Measurements from ENCODE around the gene KRTAP10-6.
"Not testable (repeated sequence)": the region's sequence is repeated elsewhere in the genome, so short reads cannot be mapped to it uniquely, and the experiment has no call there.

KRTAP10-6 gene

DNA sequence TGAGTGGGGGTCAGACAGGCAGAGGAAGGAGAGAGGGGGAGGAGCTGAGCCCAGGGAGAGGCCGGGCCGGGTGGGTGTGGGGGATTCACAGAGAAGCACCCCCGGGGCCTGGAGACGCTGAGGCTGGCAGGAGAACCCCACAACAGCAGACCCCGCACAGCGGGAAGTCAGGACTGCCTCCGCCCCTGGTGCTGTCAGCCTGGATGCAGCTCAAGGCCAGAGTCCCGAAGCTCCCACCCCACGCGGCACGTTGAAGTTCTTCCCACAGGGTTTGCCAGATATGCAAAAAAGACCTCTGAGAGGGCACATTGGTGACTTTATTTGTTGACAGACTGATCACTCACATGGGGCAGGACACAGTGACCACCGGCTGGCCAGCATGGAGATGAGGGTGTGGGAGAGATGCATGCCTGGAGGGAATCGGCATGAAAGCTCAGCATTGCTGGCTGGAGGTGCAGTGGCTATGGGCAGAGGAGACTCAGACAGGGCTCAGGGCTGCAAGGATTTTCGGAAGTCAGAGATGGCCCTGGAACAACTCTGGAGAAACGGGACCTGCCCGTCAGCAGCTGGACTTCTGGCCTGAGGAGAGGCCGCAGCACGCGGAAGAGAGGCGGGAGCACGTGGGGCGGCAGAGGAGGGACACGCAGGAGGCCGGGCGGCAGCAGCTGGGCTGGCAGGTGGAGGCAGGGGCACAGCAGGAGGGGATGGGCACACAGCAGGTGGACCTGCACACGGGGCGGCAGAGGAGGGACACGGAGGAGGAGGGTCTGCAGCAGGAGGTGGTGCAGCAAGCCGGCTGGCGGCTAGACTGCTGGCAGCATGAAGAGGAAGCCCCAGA lies 34.6 kb downstream of the KRTAP10-6 start:
- no peak for DNase-seq (ENCODE audit: low read depth, low spot score)

GRCh38 chr21:44556879-44557278 lies 35.4 kb downstream of the KRTAP10-6 start:
- no peak for DNase-seq (ENCODE audit: low read depth, low spot score)

DNA sequence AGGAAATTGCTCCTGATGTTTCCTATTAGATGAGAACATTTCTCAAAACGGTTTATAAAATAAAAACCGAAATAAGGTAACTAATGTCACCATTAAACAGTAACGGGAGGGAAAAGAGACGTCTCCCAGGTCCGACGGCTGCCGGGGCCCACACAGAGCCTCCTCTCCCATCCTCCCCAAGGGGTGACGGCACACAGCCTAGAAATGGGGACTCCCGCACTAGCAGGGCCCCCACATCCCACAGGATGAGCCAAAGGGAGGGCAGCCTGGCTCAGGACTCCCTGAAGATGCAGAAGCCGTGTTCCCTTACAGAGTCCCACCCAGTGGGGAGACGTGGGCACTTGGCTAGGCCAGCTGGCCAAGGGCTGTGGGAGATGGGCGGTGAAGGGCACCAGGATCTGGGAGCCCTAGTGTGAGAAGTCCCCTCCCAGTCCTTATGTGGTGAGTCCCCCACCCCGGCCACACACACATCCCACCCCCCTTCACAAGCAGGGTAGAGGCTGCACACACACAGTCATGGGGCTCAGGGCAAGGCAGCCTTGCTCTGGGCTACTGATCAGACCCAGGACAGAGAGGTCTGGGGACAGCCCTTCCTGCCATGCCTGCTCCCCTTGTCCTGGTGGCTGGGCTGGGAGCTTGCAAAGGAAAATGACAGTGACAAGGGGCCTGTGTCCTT lies 37.0 kb downstream of the KRTAP10-6 start:
- no peak for DNase-seq (ENCODE audit: low read depth, low spot score)

GRCh38 chr21:44552681-44553080 lies 39.6 kb downstream of the KRTAP10-6 start:
- no peak for DNase-seq (ENCODE audit: low read depth, low spot score)

- no peak for DNase-seq (ENCODE audit: low read depth, low spot score)
Observed at GRCh38 chr21:44552136-44552535, 40.2 kb downstream of the KRTAP10-6 start.

DNA sequence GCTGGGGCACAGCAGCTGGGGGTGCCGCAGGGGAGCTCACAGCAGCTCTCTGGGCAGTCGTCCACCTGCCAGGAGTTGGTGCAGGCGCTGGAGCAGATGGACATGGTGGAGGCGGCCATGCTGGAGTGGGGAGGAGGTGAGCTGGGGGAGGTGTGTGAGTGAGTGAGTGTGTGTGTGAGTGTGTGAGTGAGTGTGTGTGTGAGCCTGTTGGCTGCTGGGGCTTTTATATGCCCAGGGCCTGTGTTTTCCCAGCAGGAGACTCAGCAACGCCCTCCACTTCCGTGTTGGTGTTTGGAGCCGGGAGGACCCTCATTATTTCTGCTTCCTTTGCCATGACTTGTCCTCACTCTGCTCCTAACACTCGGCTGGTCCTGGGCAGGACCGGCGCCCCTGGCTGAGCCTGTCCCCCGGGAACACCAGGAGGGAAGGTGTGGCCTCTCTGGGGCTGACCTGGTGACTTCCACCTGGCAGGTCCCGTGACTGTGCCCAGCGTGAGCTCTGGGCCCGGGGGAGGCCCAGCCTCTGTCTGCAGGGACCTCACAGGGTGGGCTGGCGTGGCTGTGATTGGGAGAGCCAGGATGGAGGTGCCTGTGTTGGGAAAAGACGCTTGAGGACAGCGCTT lies 40.9 kb downstream of the KRTAP10-6 start, which contains the start of gene KRTAP10-2:
TSS of gene KRTAP10-2 (minus strand) at position 166 of the 622 bp plus-strand sequence. CDS start at position 119, 47 bp downstream.
- DNase-seq (ENCODE audit: low read depth, low spot score), result no peak

DNA sequence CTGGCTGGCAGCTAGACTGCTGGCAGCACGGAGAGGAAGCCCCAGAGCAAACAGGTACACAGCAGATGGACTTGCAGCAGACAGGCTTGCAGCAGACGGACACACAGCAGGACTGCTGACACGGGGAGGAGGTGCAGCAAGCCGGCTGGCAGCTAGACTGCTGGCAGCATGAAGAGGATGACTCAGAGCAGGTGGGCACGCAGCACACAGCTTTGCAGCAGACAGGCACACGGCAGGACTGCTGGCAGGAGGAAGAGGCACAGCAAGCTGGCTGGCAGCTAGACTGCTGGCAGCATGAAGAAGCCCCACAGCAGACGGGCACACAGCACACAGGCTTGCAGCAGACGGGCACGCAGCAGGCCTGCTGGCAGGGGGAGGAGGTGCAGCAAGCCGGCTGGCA lies 41.5 kb downstream of the KRTAP10-6 start:
- DNase-seq (ENCODE audit: low read depth, low spot score), result no peak

- not testable (repeated sequence) for DNase-seq (ENCODE audit: low read depth, low spot score)
Observed at GRCh38 chr21:44550285-44550684, 42.0 kb downstream of the KRTAP10-6 start.

GRCh38 chr21:44549525-44550211 lies 42.6 kb downstream of the KRTAP10-6 start:
- DNase-seq (ENCODE audit: low read depth, low spot score), result no peak

DNA sequence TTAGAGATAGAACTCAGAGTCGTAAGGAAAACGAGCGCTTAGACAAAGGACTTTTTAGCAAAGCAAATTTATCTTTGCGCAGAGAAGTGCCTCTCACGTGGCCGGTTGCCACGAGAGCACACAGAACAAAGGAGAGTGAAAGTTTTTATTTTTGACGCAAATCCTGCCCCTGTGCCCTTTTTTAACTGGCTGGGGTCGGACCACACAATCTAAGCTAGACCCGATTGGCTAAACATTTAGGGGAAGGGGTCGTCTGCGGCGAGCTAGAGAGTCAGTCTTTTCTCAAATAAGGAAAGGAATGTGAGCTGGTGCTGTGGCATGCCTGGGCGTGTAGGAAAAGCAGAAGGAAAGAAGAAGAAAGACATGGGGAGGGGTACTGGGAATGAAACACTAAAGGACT lies 43.4 kb downstream of the KRTAP10-6 start:
- no peak for DNase-seq (ENCODE audit: low read depth, low spot score)

- no peak for DNase-seq (ENCODE audit: low read depth, low spot score)
Observed at GRCh38 chr21:44548381-44548780, 43.9 kb downstream of the KRTAP10-6 start.

- no peak for DNase-seq (ENCODE audit: low read depth, low spot score)
Observed at GRCh38 chr21:44547656-44548331, 44.5 kb downstream of the KRTAP10-6 start.

DNA sequence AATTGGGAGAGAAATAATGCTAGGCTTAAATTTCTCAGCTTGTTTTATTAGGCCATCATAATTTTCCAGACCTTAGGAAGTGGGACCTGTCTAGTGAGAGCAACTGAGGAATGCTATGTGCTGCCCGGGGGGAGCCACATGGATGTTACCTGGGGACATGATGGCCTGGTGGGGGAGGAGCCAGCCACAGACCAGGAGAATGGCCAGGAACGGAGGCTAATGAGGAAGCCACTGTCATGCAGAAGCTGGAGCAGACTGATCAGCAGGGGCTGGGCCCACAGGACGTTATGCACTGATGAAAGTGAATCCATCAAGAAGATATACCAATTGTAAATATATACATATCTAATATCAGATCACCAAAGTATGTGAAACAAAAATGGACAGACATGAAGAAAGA lies 47.7 kb downstream of the KRTAP10-6 start:
- no peak for DNase-seq (ENCODE audit: low read depth, low spot score)

GRCh38 chr21:44542716-44543115 lies 49.6 kb downstream of the KRTAP10-6 start:
- no peak for DNase-seq (ENCODE audit: low read depth, low spot score)
